ENCODE data around the gene LYPD8.
A peak's percentile ranks its signal among the peaks of the same experiment; 100 is the strongest.

LYPD8 gene

GRCh38 chr1:248696774-248697173 lies 58.8 kb downstream of the LYPD8 start:
- DNase-seq, result no peak

- peak in 1 of 2 experiments; percentile 19 for DNase-seq
Measured at GRCh38 chr1:248696261-248696660, 59.3 kb downstream of the LYPD8 start.

- no peak for DNase-seq
Measured at GRCh38 chr1:248695451-248696132, 60.0 kb downstream of the LYPD8 start.

- DNase-seq, result no peak
Measured at GRCh38 chr1:248691567-248692155, 63.9 kb downstream of the LYPD8 start.
